GM18505 (cell line): ENCODE data around the gene ARMC9.
A peak's percentile ranks its signal among the peaks of the same experiment; 100 is the strongest.
"Not testable (repeated sequence)": the region's sequence is repeated elsewhere in the genome, so short reads cannot be mapped to it uniquely, and the experiment has no call there.

ENCODE experiments used
- ATAC-seq: cut with Tn5 transposase; IDR thresholded peaks from one replicate; pipeline ENCODE4 v1.9.1; 2021; ENCODE audit not compliant: unreplicated experiment
- POLR2A ChIP-seq: IDR thresholded peaks from 4 replicates; pipeline ENCODE4 v1.6.1; 2011; ENCODE audit warnings: borderline replicate concordance; ENCODE audit not compliant: insufficient read depth, insufficient read length; ENCODE audit errors: extremely low read depth

ARMC9 gene

DNA sequence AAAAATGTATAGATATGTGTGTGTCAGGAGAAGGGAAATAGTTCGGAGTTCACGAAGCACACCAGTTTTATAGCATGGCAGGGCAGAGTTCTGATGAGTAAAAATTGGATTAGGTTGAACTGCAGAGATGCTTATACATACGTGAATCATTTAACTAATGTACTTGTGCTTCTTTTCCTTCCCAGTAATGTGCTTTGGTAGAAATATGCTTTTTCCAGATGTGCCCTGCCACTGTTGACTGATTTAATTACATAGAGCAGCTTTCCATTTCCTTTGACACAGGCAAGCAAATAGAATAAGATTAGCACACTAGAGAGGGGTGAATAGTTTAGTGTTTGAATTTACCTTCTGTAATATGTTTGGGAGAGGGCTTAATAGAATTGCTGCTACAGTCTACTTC is 28.9 kb upstream of the ARMC9 start:
- no peak for TF ChIP-seq POLR2A
- no peak for ATAC-seq

DNA sequence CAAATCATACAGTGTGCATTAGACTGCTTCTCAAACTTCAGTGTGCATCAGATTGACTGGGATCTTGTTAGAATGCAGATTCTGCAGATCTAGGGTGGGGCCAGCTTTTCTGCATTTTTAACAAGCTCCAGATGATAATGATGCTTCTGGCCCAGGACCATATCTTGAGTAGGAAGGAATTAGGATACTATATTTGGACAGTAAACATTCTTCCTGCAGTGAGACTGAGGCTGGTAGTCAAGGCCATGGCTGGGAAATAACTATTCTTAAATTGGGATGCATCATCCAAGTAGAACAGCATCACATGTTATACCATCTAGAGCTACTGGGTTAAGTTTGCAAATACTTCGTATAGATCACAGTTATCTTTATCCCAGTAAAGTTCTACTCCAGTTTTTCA is 28.4 kb upstream of the ARMC9 start:
- no peak for TF ChIP-seq POLR2A
- no peak for ATAC-seq

DNA sequence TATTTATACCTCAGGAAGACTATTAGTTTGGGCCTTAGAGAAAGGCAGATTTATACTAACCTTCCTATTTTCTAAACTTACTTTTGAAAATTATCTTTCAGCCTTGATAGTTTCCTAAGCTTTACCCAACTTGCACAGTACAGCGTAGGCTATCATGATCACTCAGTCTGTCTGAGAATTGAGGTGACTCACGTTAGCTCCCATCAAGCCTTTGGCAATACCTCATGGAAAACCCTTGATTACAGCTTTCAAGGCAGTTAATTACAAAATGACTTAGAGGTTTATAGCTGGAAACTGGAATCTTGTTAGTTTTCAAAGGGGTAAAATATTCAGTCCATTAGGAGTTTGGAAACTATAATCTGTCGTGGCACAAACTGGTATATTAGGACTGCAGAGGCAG is 26.4 kb upstream of the ARMC9 start:
- no peak for TF ChIP-seq POLR2A
- no peak for ATAC-seq

DNA sequence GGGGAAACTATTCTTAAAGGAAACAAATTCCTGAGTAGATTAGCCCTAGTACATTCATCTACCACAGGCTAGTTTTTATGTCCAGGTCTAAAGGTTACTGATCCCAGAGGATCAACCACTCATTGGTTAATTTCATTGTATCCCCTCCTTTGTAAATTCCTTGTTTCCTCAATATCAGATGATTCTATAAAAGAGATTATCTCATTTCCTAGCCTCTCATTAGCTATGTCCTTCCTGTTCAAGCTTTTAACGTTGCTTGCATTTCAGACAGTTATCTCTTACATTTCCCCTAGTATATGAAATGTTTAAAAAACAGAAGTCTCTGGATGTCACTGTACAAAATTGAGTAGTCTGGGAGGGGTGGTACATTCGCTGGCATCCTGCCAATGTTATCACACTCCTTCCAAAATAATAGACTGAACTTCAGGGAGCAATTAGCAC is 24.2 kb upstream of the ARMC9 start:
- ATAC-seq: no peak
- no peak for TF ChIP-seq POLR2A

DNA sequence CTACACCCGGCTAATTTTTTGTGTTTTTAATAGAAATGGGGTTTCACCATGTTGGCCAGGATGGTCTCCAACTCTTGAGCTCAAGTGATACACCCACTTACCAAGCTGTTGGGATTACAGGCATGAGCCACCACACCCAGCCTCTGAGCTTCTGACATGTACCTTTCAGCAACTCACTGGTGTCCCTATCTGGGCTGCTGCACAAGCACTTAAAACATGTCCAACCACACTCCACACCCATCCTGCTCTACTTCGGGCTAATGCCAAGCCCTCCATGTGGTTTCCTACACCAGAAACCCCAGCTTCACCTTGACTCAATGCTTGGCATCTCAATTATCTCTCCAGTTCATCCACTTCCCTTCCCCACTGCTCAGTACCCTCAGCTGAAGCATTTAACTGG is 22.4 kb upstream of the ARMC9 start:
- no peak for TF ChIP-seq POLR2A
- no peak for ATAC-seq

DNA sequence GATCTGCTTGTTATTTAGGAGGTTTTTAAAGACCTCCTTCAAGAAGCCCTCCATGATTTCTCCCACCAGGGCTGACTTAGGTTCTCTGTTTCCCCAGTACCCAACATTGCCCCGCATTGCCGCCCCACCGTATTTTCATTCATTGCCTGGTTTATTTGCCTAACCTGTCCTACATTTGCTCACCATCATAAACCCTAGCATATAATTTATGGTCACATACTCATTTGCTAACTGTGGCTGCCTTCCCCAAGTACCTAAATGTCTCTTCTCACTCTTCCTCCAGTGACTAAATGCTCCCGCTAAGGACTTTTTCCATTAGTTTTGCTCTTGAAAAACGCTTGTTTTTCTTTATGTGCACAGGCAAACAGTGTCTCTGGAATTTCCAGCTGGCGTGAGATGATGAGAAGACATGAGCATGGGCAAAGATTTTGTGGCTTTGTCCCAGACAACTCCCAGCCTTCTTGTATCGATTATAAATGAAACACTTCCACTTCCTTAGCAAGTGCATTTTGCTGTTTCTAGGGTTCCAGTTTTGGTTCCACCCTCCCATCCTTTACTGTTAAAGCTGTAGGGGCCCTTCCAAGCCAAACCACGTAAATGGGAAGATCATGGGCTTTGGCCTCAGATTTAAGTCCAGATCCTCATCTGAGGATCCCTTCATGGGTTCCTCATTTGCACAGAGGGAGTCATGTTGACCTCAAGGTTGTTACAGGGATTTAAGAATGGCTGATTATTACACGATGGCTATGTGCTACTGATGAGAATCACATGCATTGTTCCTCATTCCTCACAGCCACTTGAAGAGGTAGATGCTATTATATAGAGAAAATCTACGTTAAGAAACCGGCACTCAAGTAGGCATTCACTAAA is 21.0 kb upstream of the ARMC9 start:
- no peak for TF ChIP-seq POLR2A
- ATAC-seq: no peak

DNA sequence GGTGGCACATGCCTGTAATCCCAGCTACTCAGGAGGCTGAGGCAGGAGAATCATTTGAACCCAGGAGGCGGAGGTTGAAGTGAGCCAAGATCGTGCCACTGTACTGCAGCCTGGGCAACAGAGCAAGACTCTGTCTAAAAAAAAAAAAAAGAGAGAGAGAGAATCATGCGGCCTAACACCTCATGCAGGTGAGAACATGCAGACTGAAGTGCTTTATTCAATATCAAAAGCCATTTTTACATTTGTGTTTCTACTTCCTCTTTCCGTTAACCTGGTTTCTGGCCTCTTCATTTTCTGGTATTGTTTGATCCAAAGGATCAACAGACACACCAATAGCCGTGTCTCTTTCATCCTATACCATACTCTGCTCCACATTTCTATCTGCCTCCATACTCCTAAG is 19.6 kb upstream of the ARMC9 start:
- ATAC-seq: not testable (repeated sequence)

DNA sequence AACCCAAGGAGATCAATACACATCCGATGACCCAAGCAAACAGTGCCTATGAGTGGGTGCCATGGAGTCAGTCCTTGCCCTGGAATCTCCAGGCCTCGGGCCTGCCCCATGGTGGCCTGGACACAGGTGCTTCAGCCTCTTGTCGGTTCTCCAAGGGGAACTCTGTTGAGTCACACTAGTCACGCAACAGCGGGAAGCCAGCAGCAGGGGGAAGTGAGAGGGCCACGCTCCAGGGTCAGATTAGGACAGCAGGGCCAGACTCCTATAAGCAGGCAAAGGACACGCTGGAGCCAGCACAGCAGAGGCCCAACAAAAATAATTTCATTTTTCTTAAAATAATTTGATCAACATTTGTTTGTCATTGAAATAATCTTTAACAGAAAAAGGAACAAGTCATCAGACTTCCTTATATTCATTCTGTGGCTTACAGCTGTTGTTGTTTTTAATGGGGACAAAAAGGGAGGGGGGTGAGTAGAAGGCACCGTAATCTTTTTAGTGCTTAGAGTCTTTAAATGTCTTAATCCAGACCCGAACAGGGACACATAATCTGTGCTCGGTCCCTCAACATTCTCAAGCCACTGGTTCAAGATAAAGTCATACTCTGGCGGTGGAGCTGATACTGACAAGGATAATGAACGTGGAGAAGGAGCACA is 16.4 kb upstream of the ARMC9 start:
- peak; percentile 66 for ATAC-seq
- TF ChIP-seq POLR2A: no peak

DNA sequence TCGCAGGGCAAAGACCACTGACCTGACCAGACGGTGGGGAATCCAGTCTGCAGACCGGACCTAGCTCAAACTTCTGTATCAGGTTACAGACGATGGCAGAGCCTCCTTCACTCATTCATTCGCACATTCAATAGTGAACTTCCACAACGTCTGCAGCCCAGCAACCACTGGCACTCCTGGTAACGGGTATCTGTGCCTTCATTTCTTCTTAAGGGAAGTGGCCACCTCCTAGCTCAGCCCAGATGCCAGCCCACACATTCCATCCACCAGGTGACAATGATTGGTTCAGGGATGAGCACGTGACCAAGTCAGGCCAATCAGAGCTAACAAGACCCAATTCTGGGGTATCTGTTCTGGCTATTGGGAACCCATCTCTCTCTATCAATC is 15.9 kb upstream of the ARMC9 start:
- TF ChIP-seq POLR2A: no peak
- ATAC-seq: no peak

DNA sequence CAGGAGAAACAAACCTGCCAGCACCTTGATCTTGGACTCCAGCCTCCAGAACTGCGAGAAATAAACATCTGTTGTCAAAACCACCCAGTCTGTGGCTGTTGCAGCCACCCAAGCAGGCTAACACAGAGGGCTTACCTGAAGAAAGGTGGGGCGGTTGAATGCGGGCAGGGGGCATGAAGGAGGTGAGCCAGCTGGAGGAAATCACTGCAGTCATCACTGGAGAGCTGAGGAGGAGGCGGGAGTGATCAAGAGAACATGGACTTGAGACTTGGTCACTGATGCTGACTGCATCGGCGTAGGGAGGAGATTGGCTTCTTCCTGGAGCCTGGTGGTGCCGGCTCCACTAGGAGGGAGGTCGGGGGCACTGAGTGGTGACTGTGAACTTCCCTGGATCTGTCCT is 14.6 kb upstream of the ARMC9 start:
- no peak for TF ChIP-seq POLR2A
- no peak for ATAC-seq

DNA sequence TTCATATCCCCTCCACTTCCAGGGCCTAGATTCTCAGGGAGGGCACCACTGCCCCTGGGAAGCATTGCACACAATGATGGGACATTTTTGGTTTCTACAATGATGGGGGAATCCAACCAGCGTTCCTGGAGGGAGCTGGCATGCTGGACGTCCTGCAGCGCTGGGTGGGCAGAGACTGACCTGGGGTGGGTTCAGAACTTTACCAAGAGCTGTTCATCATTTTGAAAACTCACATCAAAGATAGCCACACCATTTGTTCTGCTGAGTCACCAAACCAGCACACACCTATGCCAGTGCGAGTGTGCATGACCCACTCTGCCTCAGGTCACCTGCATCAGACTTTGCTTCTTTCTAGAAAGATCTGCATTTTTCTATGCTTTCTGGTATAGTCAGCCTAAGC is 14.1 kb upstream of the ARMC9 start:
- no peak for TF ChIP-seq POLR2A
- no peak for ATAC-seq

DNA sequence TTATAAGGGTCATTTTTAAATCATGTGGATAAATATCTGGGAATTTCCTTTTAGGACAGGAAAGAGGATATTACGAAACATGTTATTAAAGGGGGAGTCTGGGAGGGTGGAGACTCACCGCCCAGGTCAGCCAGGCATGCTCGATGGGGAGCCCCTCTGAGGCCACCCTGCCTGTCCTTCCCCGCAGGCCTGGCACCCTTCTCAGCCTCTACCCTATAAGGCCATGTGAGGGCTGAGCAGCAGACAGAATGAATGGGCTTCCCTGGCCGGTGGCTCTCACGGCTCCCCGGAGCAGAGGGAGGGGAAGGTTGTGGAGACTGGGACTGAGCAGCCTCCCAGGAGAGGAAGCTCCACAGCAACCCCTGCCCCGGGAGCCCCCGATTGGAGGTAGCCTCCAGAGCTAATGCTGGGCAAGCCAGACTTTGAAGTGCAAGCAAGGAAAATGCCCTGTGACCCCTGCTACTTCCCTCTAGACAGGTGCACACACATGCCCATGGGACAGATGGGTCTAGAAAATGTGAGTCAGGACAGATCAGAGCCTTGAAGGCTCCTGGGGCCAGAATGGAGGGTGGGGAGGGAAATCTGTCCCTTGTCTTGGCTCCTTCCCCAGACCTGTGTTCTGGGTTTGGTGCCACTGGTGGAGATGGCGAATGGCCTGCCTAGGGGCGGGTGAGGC is 13.2 kb upstream of the ARMC9 start:
- TF ChIP-seq POLR2A: no peak
- no peak for ATAC-seq

DNA sequence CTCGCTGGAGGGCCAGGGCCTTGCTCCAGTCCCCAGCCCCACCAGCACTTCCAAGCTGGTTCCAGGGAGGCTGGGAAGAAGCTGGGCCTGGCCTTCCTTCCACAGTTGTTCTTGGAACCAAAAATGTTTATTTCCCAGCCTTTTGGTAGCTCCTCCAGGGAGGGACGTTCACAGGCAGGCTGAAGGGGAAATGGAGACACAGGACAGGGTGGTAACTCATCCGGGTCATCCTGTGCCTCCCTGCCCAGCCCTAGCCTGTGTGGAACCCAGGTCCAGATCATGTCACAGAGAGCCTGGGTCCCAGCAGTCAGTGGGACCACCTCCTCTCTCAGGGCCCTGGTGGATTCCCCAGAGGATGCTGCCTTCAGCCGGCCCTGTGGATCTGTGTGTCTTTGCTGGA is 12.5 kb upstream of the ARMC9 start:
- no peak for TF ChIP-seq POLR2A
- ATAC-seq: no peak

DNA sequence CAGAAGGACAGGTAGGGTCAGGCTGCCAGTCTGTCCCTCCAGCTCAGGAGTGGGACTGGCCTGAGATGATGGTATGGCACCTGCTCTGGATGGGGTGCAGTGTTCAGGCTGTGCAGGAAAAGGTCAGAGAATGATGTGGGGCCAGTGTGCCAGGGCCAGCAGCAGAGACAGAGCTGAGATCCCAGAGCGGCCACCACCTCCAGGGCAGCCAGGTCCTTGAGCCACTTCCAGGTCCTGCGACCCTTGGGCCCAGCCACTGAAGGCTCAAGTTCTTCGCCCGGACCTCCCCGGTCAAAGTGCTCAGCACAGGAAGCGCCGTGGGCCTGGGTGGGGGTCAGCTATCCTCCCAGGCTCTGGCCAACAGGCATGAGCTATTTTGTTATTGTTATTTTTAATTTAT is 12.1 kb upstream of the ARMC9 start:
- no peak for TF ChIP-seq POLR2A
- no peak for ATAC-seq
